Measurements from ENCODE around the gene CHN2.
A peak's percentile ranks its signal among the peaks of the same experiment; 100 is the strongest.

CHN2 gene

DNA sequence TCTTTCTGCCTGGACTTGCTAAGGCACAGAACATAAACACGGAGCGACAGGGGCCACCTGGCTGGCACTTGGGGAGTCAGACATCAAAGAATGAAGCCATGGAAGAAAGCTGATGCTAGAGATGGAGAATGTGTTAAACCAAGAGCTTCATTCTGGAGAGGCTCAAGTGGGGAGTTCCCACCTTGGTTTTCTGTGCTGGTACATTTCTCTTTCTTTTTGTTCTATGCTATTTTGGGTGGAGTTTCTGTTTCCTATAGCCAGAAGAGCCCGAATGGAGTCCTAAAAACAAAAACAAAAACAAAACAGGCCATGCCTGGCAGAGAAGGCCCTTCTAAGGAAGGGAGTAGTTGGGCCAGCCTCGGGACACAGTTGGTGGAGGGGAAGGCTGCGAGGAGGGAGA, 220.6 kb downstream of the CHN2 start:
- TF ChIP-seq, protein P1, sequence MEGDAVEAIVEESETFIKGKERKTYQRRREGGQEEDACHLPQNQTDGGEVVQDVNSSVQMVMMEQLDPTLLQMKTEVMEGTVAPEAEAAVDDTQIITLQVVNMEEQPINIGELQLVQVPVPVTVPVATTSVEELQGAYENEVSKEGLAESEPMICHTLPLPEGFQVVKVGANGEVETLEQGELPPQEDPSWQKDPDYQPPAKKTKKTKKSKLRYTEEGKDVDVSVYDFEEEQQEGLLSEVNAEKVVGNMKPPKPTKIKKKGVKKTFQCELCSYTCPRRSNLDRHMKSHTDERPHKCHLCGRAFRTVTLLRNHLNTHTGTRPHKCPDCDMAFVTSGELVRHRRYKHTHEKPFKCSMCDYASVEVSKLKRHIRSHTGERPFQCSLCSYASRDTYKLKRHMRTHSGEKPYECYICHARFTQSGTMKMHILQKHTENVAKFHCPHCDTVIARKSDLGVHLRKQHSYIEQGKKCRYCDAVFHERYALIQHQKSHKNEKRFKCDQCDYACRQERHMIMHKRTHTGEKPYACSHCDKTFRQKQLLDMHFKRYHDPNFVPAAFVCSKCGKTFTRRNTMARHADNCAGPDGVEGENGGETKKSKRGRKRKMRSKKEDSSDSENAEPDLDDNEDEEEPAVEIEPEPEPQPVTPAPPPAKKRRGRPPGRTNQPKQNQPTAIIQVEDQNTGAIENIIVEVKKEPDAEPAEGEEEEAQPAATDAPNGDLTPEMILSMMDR (conservative IDR thresholded peaks at IDR 0.05; ENCODE audit: low read depth, low read length) = no peak
- Histone ChIP-seq H3K4me3 (IDR thresholded peaks at IDR 0.05; ENCODE audit: insufficient read depth, low read depth, low read length) (no peak overlapping the region), H3K27me3 (ENCODE audit: insufficient read depth, low read depth) (no peaks in the 10 kb centered on the region), H3K9ac (no peak overlapping the region), H3K27ac (no peak overlapping the region), H2AFZ (ENCODE audit: low read depth) (no peak overlapping the region), H3K36me3 (ENCODE audit: insufficient read depth) (no peaks in the 10 kb centered on the region), H3K79me2 (ENCODE audit: insufficient read depth, low read depth) (no peaks in the 10 kb centered on the region), H4K20me1 (ENCODE audit: insufficient read depth) (no peaks in the 10 kb centered on the region), H3K4me2 (peak overlapping the region; percentile 66), H3K4me1 (ENCODE audit: low read depth, poor library complexity, severe bottlenecking) (peaks cover 29% of the 10 kb centered on the region)

- Histone ChIP-seq H3K27me3 (ENCODE audit: insufficient read depth, low read depth) (no peaks in the 10 kb centered on the region), H3K4me1 (ENCODE audit: low read depth, poor library complexity, severe bottlenecking) (peaks cover 41% of the 10 kb centered on the region), H3K79me2 (ENCODE audit: insufficient read depth, low read depth) (no peaks in the 10 kb centered on the region), H4K20me1 (ENCODE audit: insufficient read depth) (no peaks in the 10 kb centered on the region), H3K36me3 (ENCODE audit: insufficient read depth) (no peaks in the 10 kb centered on the region), H3K27ac (no peak overlapping the region), H3K4me2 (no peak overlapping the region), H3K4me3 (IDR thresholded peaks at IDR 0.05; ENCODE audit: insufficient read depth, low read depth, low read length) (no peak overlapping the region), H2AFZ (ENCODE audit: low read depth) (no peak overlapping the region), H3K9ac (no peak overlapping the region)
- TF ChIP-seq, protein P1 (conservative IDR thresholded peaks at IDR 0.05; ENCODE audit: low read depth, low read length) = no peak
These were observed 221.8 kb downstream of the CHN2 start for GRCh38 chr7:29416276-29416937.

- Histone ChIP-seq H3K4me3 (IDR thresholded peaks at IDR 0.05; ENCODE audit: insufficient read depth, low read depth, low read length) (no peak overlapping the region), H3K79me2 (ENCODE audit: insufficient read depth, low read depth) (no peaks in the 10 kb centered on the region), H3K4me2 (no peak overlapping the region), H2AFZ (ENCODE audit: low read depth) (no peak overlapping the region), H3K27ac (no peak overlapping the region), H3K27me3 (ENCODE audit: insufficient read depth, low read depth) (no peaks in the 10 kb centered on the region), H3K4me1 (ENCODE audit: low read depth, poor library complexity, severe bottlenecking) (peaks cover 46% of the 10 kb centered on the region), H4K20me1 (ENCODE audit: insufficient read depth) (no peaks in the 10 kb centered on the region), H3K36me3 (ENCODE audit: insufficient read depth) (no peaks in the 10 kb centered on the region), H3K9ac (no peak overlapping the region)
- TF ChIP-seq, protein P1 (conservative IDR thresholded peaks at IDR 0.05; ENCODE audit: low read depth, low read length) = no peak
These were observed 222.3 kb downstream of the CHN2 start for GRCh38 chr7:29416938-29417305.

DNA sequence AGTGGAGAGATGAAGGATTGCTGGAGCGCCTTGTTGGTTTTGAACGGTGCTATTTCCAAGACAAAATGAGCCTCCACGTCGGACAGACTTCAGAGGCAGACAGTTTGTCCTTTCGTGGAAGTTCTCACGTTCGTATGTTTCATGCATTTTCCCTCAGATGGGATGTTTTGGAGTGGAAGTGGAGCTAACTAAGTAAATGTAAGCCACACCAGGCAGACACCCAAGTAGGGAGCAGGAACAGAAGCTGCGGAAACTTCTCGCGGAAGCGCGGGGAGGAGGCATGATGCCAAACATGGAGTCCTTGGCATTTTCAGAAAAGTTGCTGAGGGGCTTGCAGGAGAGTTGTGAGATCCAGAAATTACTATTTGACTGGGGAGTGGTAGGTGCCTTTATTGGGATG, 223.5 kb downstream of the CHN2 start:
- Histone ChIP-seq H4K20me1 (ENCODE audit: insufficient read depth) (no peaks in the 10 kb centered on the region), H3K4me1 (ENCODE audit: low read depth, poor library complexity, severe bottlenecking) (peaks cover 58% of the 10 kb centered on the region), H3K9ac (no peak overlapping the region), H3K27ac (no peak overlapping the region), H2AFZ (ENCODE audit: low read depth) (no peak overlapping the region), H3K36me3 (ENCODE audit: insufficient read depth) (no peaks in the 10 kb centered on the region), H3K4me3 (IDR thresholded peaks at IDR 0.05; ENCODE audit: insufficient read depth, low read depth, low read length) (no peak overlapping the region), H3K79me2 (ENCODE audit: insufficient read depth, low read depth) (no peaks in the 10 kb centered on the region), H3K4me2 (no peak overlapping the region), H3K27me3 (ENCODE audit: insufficient read depth, low read depth) (no peaks in the 10 kb centered on the region)
- TF ChIP-seq, protein P1 (conservative IDR thresholded peaks at IDR 0.05; ENCODE audit: low read depth, low read length) = no peak

All from KMS-11 (cell line).